GM12878 (cell line): ENCODE data around the gene FRMD3. TPM values are rescaled to one million over a fixed set of nuclear protein-coding genes. Genes with fewer than 3 reads are reported as not detected.
"Not testable (repeated sequence)": the region's sequence is repeated elsewhere in the genome, so short reads cannot be mapped to it uniquely, and the experiment has no call there.

ENCODE experiments used
- ATAC-seq: fragments of 200-7000 bp; cut with Tn5 transposase; 3 replicates; pipeline ENCODE4 v1.9.1; 2020; ENCODE audit warnings: mild to moderate bottlenecking, moderate library complexity
- BruUV-seq: library from RNA; stranded (reverse); fragments of 400-500 nt; replicated peaks from 2 replicates; lab custom pipeline; 2021; lab: Mats Ljungman, UMichigan
- CTCF ChIA-PET: fragments of 300-600 bp; sonication (Branson Sonifier 250); formaldehyde crosslinking; extraction: SDS; loops from one replicate; lab custom pipeline; 2021; ENCODE audit warnings: inconsistent platforms; lab: Yijun Ruan, JAX
- POLR2A ChIA-PET: fragments of 350-600 bp; formaldehyde crosslinking; extraction: SDS; loops from one replicate; lab custom pipeline; 2021; ENCODE audit warnings: inconsistent platforms; lab: Charles Lee
- RAD21 ChIA-PET: fragments of 300-600 bp; sonication (Branson Sonifier 250); formaldehyde crosslinking; loops from one replicate; lab custom pipeline; 2023; ENCODE audit warnings: antibody characterized with exemption; ENCODE audit not compliant: unreplicated experiment; lab: Charles Lee
- SMC1A ChIA-PET: fragments of 300-600 bp; sonication (Branson Sonifier 250); formaldehyde crosslinking; loops from one replicate; lab custom pipeline; 2023; ENCODE audit not compliant: unreplicated experiment, uncharacterized antibody; lab: Charles Lee
- DNase-seq: peaks from one replicate; pipeline ENCODE4 v3.0.0-alpha.2; 2011; ENCODE audit warnings: low read depth, low spot score
- FAIRE-seq: peaks from 3 replicates; lab custom pipeline; 2011; peaks lifted over from hg19 to GRCh38; lab: Jason Lieb, UNC
- H2AFZ ChIP-seq: 2 replicates; pipeline ENCODE4 v1.6.0; 2011; ENCODE audit warnings: low read depth, low read length, control low read depth; ENCODE audit not compliant: control insufficient read depth
- H3K27ac ChIP-seq: 2 replicates; pipeline ENCODE4 v1.5.1; 2011; ENCODE audit warnings: control low read depth; ENCODE audit not compliant: control insufficient read depth, insufficient read depth
- H3K27me3 ChIP-seq, 2 experiments: replicated peaks in 1 of 2; 2 replicates each; pipeline versions ENCODE4 v1.6.0 to v1.6.1; 2011; ENCODE audit warnings: low read length in 1 of 2; ENCODE audit not compliant: control insufficient read depth in 2 of 2, insufficient read depth in 2 of 2
- H3K36me3 ChIP-seq, 2 experiments: 2 replicates each; pipeline ENCODE4 v1.5.1; 2011; ENCODE audit warnings: low read length in 1 of 2; ENCODE audit not compliant: control insufficient read depth in 2 of 2, insufficient read depth in 2 of 2
- H3K4me1 ChIP-seq: 2 replicates; pipeline ENCODE4 v1.6.1; 2011; ENCODE audit warnings: mild to moderate bottlenecking, low read length, moderate library complexity, mixed read lengths; ENCODE audit not compliant: control insufficient read depth, insufficient read depth
- H3K4me2 ChIP-seq: 2 replicates; pipeline ENCODE4 v1.6.0; 2011; ENCODE audit warnings: control low read depth; ENCODE audit not compliant: control insufficient read depth, insufficient read depth
- H3K4me3 ChIP-seq: fragments of 200-600 bp; sonication (generic); 2 replicates; pipeline ENCODE4 v1.5.1; 2016
- H3K79me2 ChIP-seq: 2 replicates; pipeline ENCODE4 v1.6.0; 2011; ENCODE audit warnings: low read length; ENCODE audit not compliant: control insufficient read depth, insufficient read depth
- H3K9ac ChIP-seq: 2 replicates; pipeline ENCODE4 v1.8.0; 2011; ENCODE audit warnings: low read length, control low read depth, mixed read lengths; ENCODE audit not compliant: control insufficient read depth, insufficient read depth
- H3K9me3 ChIP-seq: replicated peaks from 3 replicates; pipeline ENCODE4 v1.5.1; 2011; ENCODE audit warnings: mild to moderate bottlenecking, low read length; ENCODE audit not compliant: control insufficient read depth, insufficient read depth
- H4K20me1 ChIP-seq: 2 replicates; pipeline ENCODE4 v1.6.0; 2011; ENCODE audit not compliant: control insufficient read depth, insufficient read depth
- BRCA1 ChIP-seq: IDR thresholded peaks from 2 replicates; pipeline ENCODE4 v1.6.1; 2011; ENCODE audit warnings: low read depth, low read length, improper control_type of control experiment
- EGR1 ChIP-seq, 2 experiments: IDR thresholded peaks; 1 replicate in 1 of 2; 2 replicates in 1 of 2; pipeline ENCODE4 v1.6.1; 2011 to 2012; ENCODE audit warnings: low read depth in 2 of 2, low read length in 2 of 2, borderline replicate concordance in 1 of 2, mild to moderate bottlenecking in 1 of 2, moderate library complexity in 1 of 2
- GATAD2B ChIP-seq: fragments of 450-650 bp; conservative IDR thresholded peaks from 2 replicates; pipeline ENCODE4 v1.6.1; 2017; ENCODE audit warnings: low read depth, mild to moderate bottlenecking, moderate library complexity
- RBBP5 ChIP-seq: fragments of 200-600 bp; sonication (generic); conservative IDR thresholded peaks from 2 replicates; pipeline ENCODE4 v1.6.1; 2016
- RELA ChIP-seq: fragments of 450-650 bp; IDR thresholded peaks from 2 replicates; pipeline ENCODE4 v1.8.0; 2014; ENCODE audit warnings: borderline replicate concordance; ENCODE audit not compliant: partially characterized antibody
- TCF7 ChIP-seq: IDR thresholded peaks from 2 replicates; pipeline ENCODE4 v1.6.1; 2014; ENCODE audit warnings: antibody characterized with exemption, borderline replicate concordance
- ZNF207 ChIP-seq: fragments of 450-650 bp; IDR thresholded peaks from 2 replicates; pipeline ENCODE4 v1.6.1; 2014; ENCODE audit warnings: antibody characterized with exemption, mild to moderate bottlenecking, borderline replicate concordance
- WGBS: methylation state at CpG from one replicate; pipeline ENCODE4 v1.1.6; 2016; ENCODE audit warnings: low lambda C conversion rate; ENCODE audit not compliant: insufficient replicate concordance, insufficient coverage; ENCODE audit errors: missing lambda C conversion rate; 5-methylcytosine and 5-hydroxymethylcytosine counted together
- in situ Hi-C: fragments of 300-500 bp; cut with MboI; formaldehyde crosslinking; loops from 9 replicates; pipeline ENCODE4 v1.14.3; 2018; ENCODE audit warnings: mixed read lengths
- intact Hi-C: fragments of 100-400 bp; cut with micrococcal nuclease; formaldehyde crosslinking; loops from one replicate; pipeline ENCODE4 v1.14.2; 2022; ENCODE audit not compliant: unreplicated experiment
- polyA plus RNA-seq, 11 experiments: library from polyadenylated mRNA; depleted of rRNA in 4 of 11; unstranded in 6 of 11; stranded (reverse) in 5 of 11; fragments of >200 nt; fragmentation: Nextera tagmentation in 4 of 11; fragmentation: Illumina TruSeq in 1 of 11; extraction: Ambion mirVana in 4 of 11; extraction: Trizol in 1 of 11; gene quantifications; 1 replicate in 1 of 11; 2 replicates in 10 of 11; pipeline versions ENCODE4 v1.2.1 to v1.2.3, GENCODE V29; 2011 to 2016; ENCODE audit warnings: inconsistent platforms in 2 of 11, missing spikeins in 2 of 11, low read depth in 1 of 11
- total RNA-seq, 4 experiments: library from RNA; depleted of rRNA in 3 of 4; stranded (reverse); fragments of >200 nt in 3 of 4; fragmentation: Illumina TruSeq in 1 of 4; extraction: Trizol in 1 of 4; gene quantifications; 2 replicates each; pipeline versions ENCODE4 v1.2.1 to v1.2.3, GENCODE V29; 2013 to 2021

Gene FRMD3
- total and polyA plus RNA-seq, 10 of the 15 experiments (the other 5 are each of a cell fraction or from before 2014, with no cell fraction given): 0.04 to 0.68 (median 0.21) TPM; not detected in 1

DNA sequence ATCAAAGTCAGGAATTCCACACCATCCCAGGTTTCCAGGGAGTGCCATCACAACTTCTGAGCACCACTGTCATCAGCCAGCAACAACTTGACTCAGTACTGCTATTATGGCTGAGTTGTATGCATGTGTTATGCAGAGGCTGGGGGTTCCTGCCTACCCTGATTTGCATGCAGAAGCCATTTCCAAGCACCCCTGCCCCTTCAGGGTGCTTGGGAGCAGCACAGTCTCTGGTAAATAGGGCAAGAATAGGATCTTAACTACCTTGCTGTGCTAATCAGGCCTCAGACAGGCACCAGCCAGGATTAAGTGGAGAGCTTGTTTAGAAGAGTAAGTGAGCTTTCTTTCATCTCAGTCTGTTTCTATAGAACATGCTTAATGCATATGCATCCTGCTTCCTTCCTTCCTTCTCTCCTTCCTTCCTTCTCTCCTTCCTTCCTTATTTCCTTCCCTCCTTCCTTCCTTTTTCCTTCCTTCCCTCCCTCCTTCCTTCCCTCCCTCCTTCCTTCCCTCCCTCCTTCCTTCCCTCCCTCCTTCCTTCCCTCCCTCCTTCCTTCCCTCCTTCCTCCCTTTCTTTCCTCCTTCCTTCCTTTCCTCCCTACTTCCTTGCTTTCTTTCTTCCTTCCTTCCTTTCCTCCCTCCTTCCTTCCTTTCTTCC is 175.7 kb downstream of the FRMD3 start (continued):
- TF ChIP-seq BRCA1: no peak

DNA sequence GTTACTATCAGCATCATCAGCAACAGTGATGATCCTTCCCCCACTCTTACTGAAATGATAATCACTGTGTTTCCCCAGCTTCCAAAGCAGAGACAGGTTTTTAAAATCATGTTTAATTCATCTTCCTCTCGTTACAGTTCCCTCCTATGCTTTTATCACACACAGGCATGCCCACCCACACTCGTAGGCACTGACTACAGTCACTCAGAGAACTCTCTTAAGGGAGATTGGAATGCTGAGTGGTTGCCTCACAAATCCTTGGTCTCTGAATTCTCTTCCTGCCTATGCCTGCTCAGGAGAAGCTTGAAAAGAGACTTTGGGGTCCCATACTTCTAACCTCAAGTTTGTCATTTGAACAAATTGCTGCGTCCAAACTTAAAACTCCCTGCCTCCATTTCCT is 179.2 kb downstream of the FRMD3 start:
- no peak overlapping the region for H2AFZ ChIP-seq
- no peaks in the 10 kb centered on the region for H3K79me2 ChIP-seq
- CTCF ChIA-PET: no interaction called here
- DNase-seq (no peak), ATAC-seq (no peak), FAIRE-seq (no peak)
- no peaks in the 10 kb centered on the region for H4K20me1 ChIP-seq
- BruUV-seq: no TSS peak
- no peaks in the 10 kb centered on the region for H3K4me1 ChIP-seq
- WGBS: 23% methylated on average over 3 of the region's 3 CpGs
- no peaks in the 10 kb centered on the region for H3K36me3 ChIP-seq
- in situ Hi-C loops: no loop called here
- no peak overlapping the region for H3K4me3 ChIP-seq
- POLR2A ChIA-PET: no interaction called here
- H3K27ac ChIP-seq: no peak overlapping the region
- no peak overlapping the region for H3K9ac ChIP-seq
- H3K27me3 ChIP-seq: no peaks in the 10 kb centered on the region
- intact Hi-C loops: no loop called here
- SMC1A ChIA-PET: no interaction called here
- RAD21 ChIA-PET: no interaction called here
- no peaks in the 10 kb centered on the region for H3K9me3 ChIP-seq
- no peak overlapping the region for H3K4me2 ChIP-seq
- TF ChIP-seq BRCA1: no peak
- TF ChIP-seq RBBP5: no peak
- no peak for TF ChIP-seq ZNF207
- no peak for TF ChIP-seq GATAD2B
- no peak for TF ChIP-seq TCF7
- no peak for TF ChIP-seq EGR1 (IDR thresholded peaks at IDR 0.05; ENCODE audit: borderline replicate concordance in 1 of 2, low read depth in 2 of 2, low read length in 2 of 2)
- no peak for TF ChIP-seq RELA

DNA sequence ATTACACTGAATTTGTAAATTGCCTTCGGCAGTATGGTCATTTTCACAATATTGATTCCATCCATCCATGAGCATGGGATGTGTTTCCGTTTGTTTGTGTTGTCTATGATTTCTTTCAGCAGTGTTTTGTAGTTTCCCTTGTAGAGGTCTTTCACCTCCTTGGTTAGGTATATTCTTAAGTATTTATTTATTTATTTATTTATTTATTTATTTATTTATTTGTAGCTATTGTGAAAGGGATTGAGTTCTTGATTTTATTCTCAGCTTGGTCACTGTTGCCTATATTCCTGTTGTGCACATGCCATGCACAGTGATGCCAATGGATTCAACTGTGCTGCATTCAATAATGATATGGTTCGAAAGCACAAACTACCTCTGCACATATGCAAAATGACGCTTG is 179.7 kb downstream of the FRMD3 start:
- H3K9me3 ChIP-seq, RAD21 ChIA-PET, H4K20me1 ChIP-seq, ATAC-seq, H2AFZ ChIP-seq, POLR2A ChIA-PET, SMC1A ChIA-PET, H3K4me1 ChIP-seq, in situ Hi-C loops, H3K4me3 ChIP-seq, H3K36me3 ChIP-seq, H3K4me2 ChIP-seq, DNase-seq, H3K27me3 ChIP-seq, BruUV-seq, H3K9ac ChIP-seq, intact Hi-C loops, H3K27ac ChIP-seq, CTCF ChIA-PET, FAIRE-seq, H3K79me2 ChIP-seq: not testable (repeated sequence)
- 29% methylated on average over 4 of the region's 4 CpGs for WGBS
